ENCODE data around the gene SNX25.
"Not testable (repeated sequence)": the region's sequence is repeated elsewhere in the genome, so short reads cannot be mapped to it uniquely, and the experiment has no call there.

SNX25 gene

GRCh38 chr4:185358514-185358913 lies 149.1 kb downstream of the SNX25 start:
- no peaks in the 10 kb centered on the region for H3K9me3 ChIP-seq (ENCODE audit: insufficient read depth, low read length)
- H3K9ac ChIP-seq (ENCODE audit: insufficient read length, low read depth): no peak overlapping the region
- no peaks in the 10 kb centered on the region for H3K27me3 ChIP-seq (ENCODE audit: insufficient read depth, insufficient read length)
- no peak overlapping the region for H3K4me3 ChIP-seq (ENCODE audit: insufficient read length, low read depth)
- no peaks in the 10 kb centered on the region for H3K4me1 ChIP-seq (ENCODE audit: insufficient read depth, insufficient read length)
- DNase-seq (ENCODE audit: low read depth, low spot score): no peak
- TF ChIP-seq YY1 (IDR thresholded peaks at IDR 0.05; ENCODE audit: insufficient read depth, insufficient read length) (no peak), ZNF274 (IDR thresholded peaks at IDR 0.05; ENCODE audit: low read depth, low read length) (no peak), SUZ12 (IDR thresholded peaks at IDR 0.05; ENCODE audit: extremely low read depth, insufficient read depth, insufficient read length) (no peak)
- peaks cover 5% of the 10 kb centered on the region for H3K36me3 ChIP-seq (ENCODE audit: insufficient read depth, insufficient read length, low read length)

DNA sequence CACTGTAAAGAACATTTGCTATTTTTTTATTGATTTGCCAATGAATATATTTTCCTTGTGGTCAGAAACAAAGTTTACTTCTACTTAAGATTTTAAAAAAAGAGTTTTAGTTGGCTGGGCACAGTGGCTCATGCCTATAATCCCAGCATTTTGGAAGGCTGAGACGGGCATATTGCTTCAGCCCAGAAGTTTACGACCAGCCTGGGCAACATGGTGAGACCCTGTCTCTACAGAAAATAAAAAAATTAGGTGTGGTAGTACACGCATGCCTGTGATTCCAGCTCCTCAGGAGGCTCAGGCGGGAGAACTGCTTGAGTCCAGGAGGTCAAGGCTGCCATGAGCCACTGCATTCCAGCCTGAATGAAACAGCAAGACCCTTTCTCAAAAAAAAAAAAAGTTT lies 149.6 kb downstream of the SNX25 start:
- H3K4me1 ChIP-seq (ENCODE audit: insufficient read depth, insufficient read length): no peaks in the 10 kb centered on the region
- DNase-seq (ENCODE audit: low read depth, low spot score): no peak
- no peaks in the 10 kb centered on the region for H3K9me3 ChIP-seq (ENCODE audit: insufficient read depth, low read length)
- no peak overlapping the region for H3K9ac ChIP-seq (ENCODE audit: insufficient read length, low read depth)
- TF ChIP-seq ZNF274 (IDR thresholded peaks at IDR 0.05; ENCODE audit: low read depth, low read length): no peak
- no peak for TF ChIP-seq YY1 (IDR thresholded peaks at IDR 0.05; ENCODE audit: insufficient read depth, insufficient read length)
- no peak for TF ChIP-seq SUZ12 (IDR thresholded peaks at IDR 0.05; ENCODE audit: extremely low read depth, insufficient read depth, insufficient read length)
- H3K36me3 ChIP-seq (ENCODE audit: insufficient read depth, insufficient read length, low read length): peaks cover 4% of the 10 kb centered on the region
- no peak overlapping the region for H3K4me3 ChIP-seq (ENCODE audit: insufficient read length, low read depth)
- no peaks in the 10 kb centered on the region for H3K27me3 ChIP-seq (ENCODE audit: insufficient read depth, insufficient read length)

- H3K9me3 ChIP-seq (ENCODE audit: insufficient read depth, low read length): no peaks in the 10 kb centered on the region
- H3K27me3 ChIP-seq (ENCODE audit: insufficient read depth, insufficient read length): no peaks in the 10 kb centered on the region
- no peaks in the 10 kb centered on the region for H3K4me1 ChIP-seq (ENCODE audit: insufficient read depth, insufficient read length)
- no peak for DNase-seq (ENCODE audit: low read depth, low spot score)
- TF ChIP-seq YY1 (IDR thresholded peaks at IDR 0.05; ENCODE audit: insufficient read depth, insufficient read length): no peak
- no peak for TF ChIP-seq ZNF274 (IDR thresholded peaks at IDR 0.05; ENCODE audit: low read depth, low read length)
- TF ChIP-seq SUZ12 (IDR thresholded peaks at IDR 0.05; ENCODE audit: extremely low read depth, insufficient read depth, insufficient read length): no peak
- no peak overlapping the region for H3K4me3 ChIP-seq (ENCODE audit: insufficient read length, low read depth)
- H3K36me3 ChIP-seq (ENCODE audit: insufficient read depth, insufficient read length, low read length): no peaks in the 10 kb centered on the region
- H3K9ac ChIP-seq (ENCODE audit: insufficient read length, low read depth): no peak overlapping the region
These were observed 150.5 kb downstream of the SNX25 start for GRCh38 chr4:185359767-185360446.

GRCh38 chr4:185361872-185362271 lies 152.5 kb downstream of the SNX25 start:
- Histone ChIP-seq H3K4me3 (ENCODE audit: insufficient read length, low read depth) (no peak overlapping the region), H3K9me3 (ENCODE audit: insufficient read depth, low read length) (no peaks in the 10 kb centered on the region), H3K9ac (ENCODE audit: insufficient read length, low read depth) (no peak overlapping the region), H3K27me3 (ENCODE audit: insufficient read depth, insufficient read length) (no peaks in the 10 kb centered on the region), H3K4me1 (ENCODE audit: insufficient read depth, insufficient read length) (no peaks in the 10 kb centered on the region), H3K36me3 (ENCODE audit: insufficient read depth, insufficient read length, low read length) (no peaks in the 10 kb centered on the region)
- no peak for DNase-seq (ENCODE audit: low read depth, low spot score)
- TF ChIP-seq YY1 (IDR thresholded peaks at IDR 0.05; ENCODE audit: insufficient read depth, insufficient read length): no peak
- TF ChIP-seq ZNF274 (IDR thresholded peaks at IDR 0.05; ENCODE audit: low read depth, low read length): no peak
- TF ChIP-seq SUZ12 (IDR thresholded peaks at IDR 0.05; ENCODE audit: extremely low read depth, insufficient read depth, insufficient read length): no peak

- H3K4me3 ChIP-seq (ENCODE audit: insufficient read length, low read depth); H3K27me3 ChIP-seq (ENCODE audit: insufficient read depth, insufficient read length); H3K4me1 ChIP-seq (ENCODE audit: insufficient read depth, insufficient read length); H3K36me3 ChIP-seq (ENCODE audit: insufficient read depth, insufficient read length, low read length); H3K9me3 ChIP-seq (ENCODE audit: insufficient read depth, low read length); H3K9ac ChIP-seq (ENCODE audit: insufficient read length, low read depth); DNase-seq (ENCODE audit: low read depth, low spot score): not testable (repeated sequence)
These were observed 153.2 kb downstream of the SNX25 start for GRCh38 chr4:185362570-185362969.

DNA sequence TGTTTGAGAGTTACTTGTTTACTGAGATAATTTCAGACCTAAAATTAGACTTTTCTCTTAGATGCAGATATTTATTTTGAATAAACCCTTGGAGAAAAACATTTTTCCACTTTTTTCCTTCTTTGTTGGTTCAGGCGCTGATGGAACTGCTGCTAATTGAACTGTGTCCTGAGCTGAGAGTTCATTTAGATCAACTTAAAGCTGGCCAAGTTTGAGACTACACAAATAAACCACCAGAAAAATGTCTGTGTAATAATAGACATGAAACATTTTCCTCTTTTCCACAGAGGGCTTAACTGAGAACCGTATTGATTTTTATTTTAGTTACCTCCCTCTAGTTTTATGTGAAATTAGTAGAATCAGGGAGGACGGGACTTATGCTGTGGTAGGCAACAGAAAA lies 153.9 kb downstream of the SNX25 start:
- TF ChIP-seq ZNF274 (IDR thresholded peaks at IDR 0.05; ENCODE audit: low read depth, low read length): no peak
- TF ChIP-seq SUZ12 (IDR thresholded peaks at IDR 0.05; ENCODE audit: extremely low read depth, insufficient read depth, insufficient read length): no peak
- no peak for TF ChIP-seq YY1 (IDR thresholded peaks at IDR 0.05; ENCODE audit: insufficient read depth, insufficient read length)
- H3K9ac ChIP-seq (ENCODE audit: insufficient read length, low read depth): no peak overlapping the region
- no peaks in the 10 kb centered on the region for H3K9me3 ChIP-seq (ENCODE audit: insufficient read depth, low read length)
- H3K27me3 ChIP-seq (ENCODE audit: insufficient read depth, insufficient read length): no peaks in the 10 kb centered on the region
- no peak overlapping the region for H3K4me3 ChIP-seq (ENCODE audit: insufficient read length, low read depth)
- DNase-seq (ENCODE audit: low read depth, low spot score): no peak
- H3K4me1 ChIP-seq (ENCODE audit: insufficient read depth, insufficient read length): no peaks in the 10 kb centered on the region
- H3K36me3 ChIP-seq (ENCODE audit: insufficient read depth, insufficient read length, low read length): no peaks in the 10 kb centered on the region

DNA sequence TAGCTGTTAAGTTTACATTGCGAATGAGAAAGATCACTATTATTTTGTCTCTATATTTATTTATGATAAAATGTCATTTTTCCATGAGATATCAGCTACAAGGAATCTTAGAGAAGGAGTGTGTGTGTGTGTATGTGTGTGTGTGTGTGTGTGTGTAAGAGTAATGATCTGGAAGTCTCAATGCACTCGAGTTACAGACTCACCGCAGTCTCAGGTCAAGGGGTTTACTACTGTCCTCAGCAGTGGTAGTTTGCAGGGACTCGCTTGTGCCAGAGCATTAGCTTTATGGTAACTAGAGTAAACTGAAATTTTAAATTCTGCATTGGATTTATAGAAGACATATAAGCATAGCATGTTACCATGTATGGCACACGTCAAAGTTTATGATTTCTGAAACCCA lies 155.5 kb downstream of the SNX25 start:
- Histone ChIP-seq H3K4me3 (ENCODE audit: insufficient read length, low read depth) (no peak overlapping the region), H3K9ac (ENCODE audit: insufficient read length, low read depth) (no peak overlapping the region), H3K27me3 (ENCODE audit: insufficient read depth, insufficient read length) (no peaks in the 10 kb centered on the region), H3K4me1 (ENCODE audit: insufficient read depth, insufficient read length) (no peaks in the 10 kb centered on the region), H3K36me3 (ENCODE audit: insufficient read depth, insufficient read length, low read length) (no peaks in the 10 kb centered on the region), H3K9me3 (ENCODE audit: insufficient read depth, low read length) (no peaks in the 10 kb centered on the region)
- TF ChIP-seq YY1 (IDR thresholded peaks at IDR 0.05; ENCODE audit: insufficient read depth, insufficient read length) (no peak), ZNF274 (IDR thresholded peaks at IDR 0.05; ENCODE audit: low read depth, low read length) (no peak), SUZ12 (IDR thresholded peaks at IDR 0.05; ENCODE audit: extremely low read depth, insufficient read depth, insufficient read length) (no peak)
- no peak for DNase-seq (ENCODE audit: low read depth, low spot score)

Measured in NT2/D1 (cell line).